SU-DHL-6 (cell line): Measurements from ENCODE around the gene CUBN.

ENCODE experiments used
- H2AFZ ChIP-seq: fragments of 200-600 bp; sonication (generic); 2 replicates; pipeline ENCODE4 v1.6.1; 2014; ENCODE audit warnings: low read depth, mild to moderate bottlenecking, moderate library complexity, mixed read lengths, antibody characterized with exemption, low read length; ENCODE audit not compliant: severe bottlenecking
- H3F3A ChIP-seq: fragments of 200-600 bp; shearing (Covaris generic); 2 replicates; pipeline ENCODE4 v1.6.0; 2016; ENCODE audit warnings: antibody characterized with exemption, mild to moderate bottlenecking; ENCODE audit not compliant: insufficient read depth
- H3K27ac ChIP-seq: fragments of 200-600 bp; sonication (generic); 2 replicates; pipeline ENCODE4 v1.5.1; 2016; ENCODE audit warnings: low read depth, mild to moderate bottlenecking, low read length, moderate library complexity, mixed read lengths
- H3K27me3 ChIP-seq: fragments of 200-600 bp; sonication (generic), shearing (Covaris generic); 2 replicates; pipeline ENCODE4 v1.6.0; 2014; ENCODE audit warnings: mild to moderate bottlenecking, low read length
- H3K36me3 ChIP-seq: fragments of 200-600 bp; sonication (generic); 2 replicates; pipeline ENCODE4 v1.6.1; 2014; ENCODE audit warnings: mild to moderate bottlenecking, low read length, mixed read lengths
- H3K4me2 ChIP-seq: fragments of 300-600, 200-600 bp; shearing (Covaris generic), sonication (generic); 2 replicates; pipeline ENCODE4 v1.6.0; 2014; ENCODE audit warnings: low read length, low read depth, mild to moderate bottlenecking; ENCODE audit not compliant: poor library complexity, severe bottlenecking
- H3K4me3 ChIP-seq: fragments of 200-600 bp; sonication (generic); 2 replicates; pipeline ENCODE4 v1.5.1; 2014; ENCODE audit warnings: antibody characterized with exemption, low read length, mild to moderate bottlenecking, mixed read lengths; ENCODE audit not compliant: insufficient read depth, poor library complexity, severe bottlenecking
- H3K79me2 ChIP-seq: fragments of 200-600 bp; sonication (generic); 2 replicates; pipeline ENCODE4 v1.6.1; 2014; ENCODE audit warnings: mild to moderate bottlenecking, low read length, moderate library complexity; ENCODE audit not compliant: insufficient read depth
- H3K9ac ChIP-seq: fragments of 200-600 bp; sonication (generic); 2 replicates; pipeline ENCODE4 v1.7.0; 2014; ENCODE audit warnings: mild to moderate bottlenecking, low read length
- H3K9me2 ChIP-seq: fragments of 200-600 bp; sonication (generic); replicated peaks from 2 replicates; pipeline ENCODE4 v1.6.1; 2014; ENCODE audit warnings: low read length; ENCODE audit not compliant: insufficient read depth
- H3K9me3 ChIP-seq: fragments of 200-600 bp; sonication (generic); 2 replicates; pipeline ENCODE4 v1.6.1; 2014; ENCODE audit warnings: low read length, mixed read lengths; ENCODE audit not compliant: insufficient read depth
- H4K20me1 ChIP-seq: fragments of 200-600 bp; sonication (generic); 2 replicates; pipeline ENCODE4 v1.6.1; 2014; ENCODE audit warnings: low read depth, mild to moderate bottlenecking, antibody characterized with exemption, low read length, moderate library complexity, mixed read lengths
- CTCF ChIP-seq: fragments of 200-600 bp; sonication (generic); IDR thresholded peaks from one replicate; pipeline ENCODE4 v1.5.1; 2017; ENCODE audit warnings: antibody characterized with exemption, mild to moderate bottlenecking, low read length, moderate library complexity; ENCODE audit not compliant: insufficient read depth, poor library complexity, severe bottlenecking
- EZH2phosphoT487 ChIP-seq: fragments of 200-600 bp; sonication (generic), shearing (Covaris generic); conservative IDR thresholded peaks from 2 replicates; pipeline ENCODE4 v1.6.1; 2018; ENCODE audit warnings: mild to moderate bottlenecking, antibody characterized with exemption, low read length, moderate library complexity, mixed read lengths

Gene CUBN

GRCh38 chr10:17085011-17085725 lies 44.4 kb downstream of the CUBN start:
- no peak for TF ChIP-seq CTCF
- no peak for TF ChIP-seq EZH2phosphoT487
- no peak overlapping the region for H3K4me2 ChIP-seq
- no peak overlapping the region for H3K27ac ChIP-seq
- no peak overlapping the region for H2AFZ ChIP-seq
- no peak overlapping the region for H3K4me3 ChIP-seq
- H3K9me2 ChIP-seq = no peaks in the 10 kb centered on the region
- H3K79me2 ChIP-seq = no peaks in the 10 kb centered on the region
- H3F3A ChIP-seq = no peaks in the 10 kb centered on the region
- H4K20me1 ChIP-seq = no peaks in the 10 kb centered on the region
- H3K27me3 ChIP-seq = no peaks in the 10 kb centered on the region
- H3K9me3 ChIP-seq = no peaks in the 10 kb centered on the region
- H3K9ac ChIP-seq = no peak overlapping the region
- H3K36me3 ChIP-seq = no peaks in the 10 kb centered on the region

GRCh38 chr10:17084258-17084657 lies 45.4 kb downstream of the CUBN start:
- H3K9ac ChIP-seq = no peak overlapping the region
- H3K9me2 ChIP-seq = no peaks in the 10 kb centered on the region
- H3F3A ChIP-seq = no peaks in the 10 kb centered on the region
- H3K4me2 ChIP-seq = no peak overlapping the region
- no peaks in the 10 kb centered on the region for H3K79me2 ChIP-seq
- H2AFZ ChIP-seq = no peak overlapping the region
- H3K36me3 ChIP-seq = no peaks in the 10 kb centered on the region
- no peak overlapping the region for H3K27ac ChIP-seq
- H3K9me3 ChIP-seq = no peaks in the 10 kb centered on the region
- no peak overlapping the region for H3K4me3 ChIP-seq
- no peaks in the 10 kb centered on the region for H3K27me3 ChIP-seq
- TF ChIP-seq EZH2phosphoT487 (no peak), CTCF (no peak)
- no peaks in the 10 kb centered on the region for H4K20me1 ChIP-seq

- H3K27ac ChIP-seq = no peak overlapping the region
- H3K9me3 ChIP-seq = no peaks in the 10 kb centered on the region
- no peaks in the 10 kb centered on the region for H3K79me2 ChIP-seq
- H3K4me3 ChIP-seq = no peak overlapping the region
- H3K4me2 ChIP-seq = no peak overlapping the region
- no peak overlapping the region for H2AFZ ChIP-seq
- H3K36me3 ChIP-seq = no peaks in the 10 kb centered on the region
- H3K27me3 ChIP-seq = no peaks in the 10 kb centered on the region
- TF ChIP-seq EZH2phosphoT487 (no peak), CTCF (no peak)
- no peak overlapping the region for H3K9ac ChIP-seq
- H4K20me1 ChIP-seq = no peaks in the 10 kb centered on the region
- H3K9me2 ChIP-seq = no peaks in the 10 kb centered on the region
- no peaks in the 10 kb centered on the region for H3F3A ChIP-seq
Measured at GRCh38 chr10:17081431-17081830, 48.2 kb downstream of the CUBN start.
